Kidney (tissue), 14 donors: ENCODE results near the gene ANKRD31. TPM values are rescaled to one million over a fixed set of nuclear protein-coding genes. Genes with fewer than 3 reads are reported as not detected.
A peak's percentile ranks its signal among the peaks of the same experiment; 100 is the strongest.

ENCODE experiments used
- DNase-seq, 5 donors: peaks; one replicate each; pipeline ENCODE4 v3.0.0-alpha.2; 2013 to 2020
- FAIRE-seq: peaks from 2 replicates; lab custom pipeline; 2012; peaks lifted over from hg19 to GRCh38; lab: Jason Lieb, UNC
- H3K27ac ChIP-seq, 2 donors: one replicate each; pipeline ENCODE4 v1.7.0; 2013; ENCODE audit warnings: low read depth in 2 of 2, low read length in 2 of 2, inconsistent platforms in 1 of 2
- H3K27me3 ChIP-seq: one replicate; pipeline ENCODE4 v1.7.1; 2013; ENCODE audit warnings: low read length, inconsistent platforms; ENCODE audit not compliant: control insufficient read depth, insufficient read depth
- H3K36me3 ChIP-seq, 3 donors: one replicate each; pipeline versions ENCODE4 v1.7.0 to v1.7.1; 2013; ENCODE audit warnings: low read length in 3 of 3, control low read depth in 1 of 3, inconsistent platforms in 1 of 3; ENCODE audit not compliant: insufficient read depth in 3 of 3, control insufficient read depth in 2 of 3
- H3K4me1 ChIP-seq, 3 donors: one replicate each; pipeline versions ENCODE4 v1.7.0 to v1.7.1; 2013; ENCODE audit warnings: low read length in 3 of 3, inconsistent platforms in 1 of 3, low read depth in 1 of 3; ENCODE audit not compliant: control insufficient read depth in 2 of 3, insufficient read depth in 2 of 3
- H3K4me3 ChIP-seq, 3 donors: one replicate each; pipeline versions ENCODE4 v1.7.0 to v1.8.1; 2013; ENCODE audit warnings: low read length in 3 of 3, control low read depth in 1 of 3, inconsistent platforms in 1 of 3
- H3K9ac ChIP-seq, 3 donors: one replicate each; pipeline versions ENCODE4 v1.7.0 to v1.7.1; 2013; ENCODE audit warnings: low read length in 3 of 3, control low read depth in 1 of 3, inconsistent platforms in 1 of 3
- H3K9me3 ChIP-seq, 3 donors: one replicate each; pipeline versions ENCODE4 v1.7.0 to v1.7.1; 2013; ENCODE audit warnings: low read length in 3 of 3, control low read depth in 1 of 3, inconsistent platforms in 1 of 3; ENCODE audit not compliant: control insufficient read depth in 2 of 3, insufficient read depth in 1 of 3
- intact Hi-C: fragments of 100-400 bp; cut with DNase I; formaldehyde crosslinking; loops from one replicate; pipeline ENCODE4 v1.11.1; 2022
- polyA plus RNA-seq: library from polyadenylated mRNA; stranded (reverse); fragments of 350-450 nt; fragmentation: Illumina TruSeq; extraction: RNeasy Lipid Tissue Mini Kit (QIAGEN cat#74804); gene quantifications from one replicate; pipeline ENCODE4 v1.2.3, GENCODE V29; 2014; ENCODE audit warnings: low read depth, low replicate concordance; ENCODE audit not compliant: insufficient read depth
- total RNA-seq: library from RNA; stranded (reverse); fragmentation: NEBNext Ultra II Directional; extraction: Animal tissue kit (Norgen Biotek cat#: 25700); gene quantifications from one replicate; pipeline ENCODE4 v1.2.1, GENCODE V29; 2021
- TF ChIP-seq, protein P1 (sequence below): IDR thresholded peaks from 3 replicates; pipeline ENCODE4 v1.5.1; 2012; ENCODE audit warnings: mild to moderate bottlenecking, moderate library complexity, borderline replicate concordance; ENCODE audit not compliant: insufficient read depth; ENCODE audit errors: extremely low read depth
- donor health status: control.
- donor health status: control.
- donor health status: control.
- donor health status: control.
- donor health status: control.
- donor health status: DM: yes; HTN: yes; CAD: no.
- donor health status: Normal renal cell carcinoma (clear cell type).

Gene ANKRD31
- total and polyA plus RNA-seq, 2 donors from 2014 or later, result 0.17 to 0.38 TPM

DNA sequence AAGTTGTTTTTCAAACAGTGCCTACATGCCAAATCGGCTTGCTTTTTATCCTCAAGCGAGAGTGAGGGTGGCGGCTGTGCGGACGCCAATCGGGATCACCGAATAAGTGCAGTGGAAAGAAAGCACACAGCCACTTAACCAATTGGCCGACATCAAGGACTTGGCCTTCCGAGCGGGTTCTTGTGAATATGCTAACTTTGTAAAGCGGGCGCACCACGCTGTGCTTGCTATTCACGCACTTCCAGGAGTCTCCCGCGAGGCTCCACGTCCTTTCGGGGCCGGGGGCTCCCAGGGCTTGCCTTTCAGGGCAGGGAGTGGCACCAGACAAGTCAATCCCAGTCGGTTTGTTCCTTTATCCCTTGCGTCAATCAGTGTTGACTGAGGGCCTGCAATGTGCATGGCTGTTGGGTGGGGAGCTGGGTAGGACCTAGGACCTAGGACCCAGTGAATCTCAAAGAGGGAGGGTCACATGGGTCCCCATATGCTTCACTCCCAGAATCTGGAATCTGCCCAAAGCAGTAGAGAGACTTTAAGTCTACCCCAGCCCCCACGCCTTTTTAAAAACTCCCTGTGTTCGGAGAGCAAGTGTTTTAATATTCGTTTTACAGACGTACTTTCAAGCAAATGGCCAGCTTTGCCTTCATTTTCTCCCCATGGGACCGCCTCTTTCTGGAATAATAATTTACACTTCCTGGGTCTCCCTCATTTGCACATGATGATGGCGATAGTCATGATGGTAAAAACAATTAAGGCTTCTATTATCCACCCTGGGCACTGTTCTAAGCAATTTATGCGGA is 182.3 kb downstream of the ANKRD31 start:
- DNase-seq, result peak; percentile 55 to 75 (median 71)
- Histone ChIP-seq H3K36me3 (no peaks in the 10 kb centered on the region), H3K27ac (peak overlapping the region; percentile 92 to 93), H3K4me3 (peak overlapping the region; percentile 79 to 80 (median 79)), H3K27me3 (no peaks in the 10 kb centered on the region), H3K9ac (peak overlapping the region; percentile 60 to 95 (median 80)), H3K4me1 (peaks cover 0 to 22% (median 11%) of the 10 kb centered on the region in 3 donors), H3K9me3 (no peaks in the 10 kb centered on the region)
- intact Hi-C loops, result no loop called here
- TF ChIP-seq, protein P1, sequence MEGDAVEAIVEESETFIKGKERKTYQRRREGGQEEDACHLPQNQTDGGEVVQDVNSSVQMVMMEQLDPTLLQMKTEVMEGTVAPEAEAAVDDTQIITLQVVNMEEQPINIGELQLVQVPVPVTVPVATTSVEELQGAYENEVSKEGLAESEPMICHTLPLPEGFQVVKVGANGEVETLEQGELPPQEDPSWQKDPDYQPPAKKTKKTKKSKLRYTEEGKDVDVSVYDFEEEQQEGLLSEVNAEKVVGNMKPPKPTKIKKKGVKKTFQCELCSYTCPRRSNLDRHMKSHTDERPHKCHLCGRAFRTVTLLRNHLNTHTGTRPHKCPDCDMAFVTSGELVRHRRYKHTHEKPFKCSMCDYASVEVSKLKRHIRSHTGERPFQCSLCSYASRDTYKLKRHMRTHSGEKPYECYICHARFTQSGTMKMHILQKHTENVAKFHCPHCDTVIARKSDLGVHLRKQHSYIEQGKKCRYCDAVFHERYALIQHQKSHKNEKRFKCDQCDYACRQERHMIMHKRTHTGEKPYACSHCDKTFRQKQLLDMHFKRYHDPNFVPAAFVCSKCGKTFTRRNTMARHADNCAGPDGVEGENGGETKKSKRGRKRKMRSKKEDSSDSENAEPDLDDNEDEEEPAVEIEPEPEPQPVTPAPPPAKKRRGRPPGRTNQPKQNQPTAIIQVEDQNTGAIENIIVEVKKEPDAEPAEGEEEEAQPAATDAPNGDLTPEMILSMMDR, result no peak
- no peak for FAIRE-seq

DNA sequence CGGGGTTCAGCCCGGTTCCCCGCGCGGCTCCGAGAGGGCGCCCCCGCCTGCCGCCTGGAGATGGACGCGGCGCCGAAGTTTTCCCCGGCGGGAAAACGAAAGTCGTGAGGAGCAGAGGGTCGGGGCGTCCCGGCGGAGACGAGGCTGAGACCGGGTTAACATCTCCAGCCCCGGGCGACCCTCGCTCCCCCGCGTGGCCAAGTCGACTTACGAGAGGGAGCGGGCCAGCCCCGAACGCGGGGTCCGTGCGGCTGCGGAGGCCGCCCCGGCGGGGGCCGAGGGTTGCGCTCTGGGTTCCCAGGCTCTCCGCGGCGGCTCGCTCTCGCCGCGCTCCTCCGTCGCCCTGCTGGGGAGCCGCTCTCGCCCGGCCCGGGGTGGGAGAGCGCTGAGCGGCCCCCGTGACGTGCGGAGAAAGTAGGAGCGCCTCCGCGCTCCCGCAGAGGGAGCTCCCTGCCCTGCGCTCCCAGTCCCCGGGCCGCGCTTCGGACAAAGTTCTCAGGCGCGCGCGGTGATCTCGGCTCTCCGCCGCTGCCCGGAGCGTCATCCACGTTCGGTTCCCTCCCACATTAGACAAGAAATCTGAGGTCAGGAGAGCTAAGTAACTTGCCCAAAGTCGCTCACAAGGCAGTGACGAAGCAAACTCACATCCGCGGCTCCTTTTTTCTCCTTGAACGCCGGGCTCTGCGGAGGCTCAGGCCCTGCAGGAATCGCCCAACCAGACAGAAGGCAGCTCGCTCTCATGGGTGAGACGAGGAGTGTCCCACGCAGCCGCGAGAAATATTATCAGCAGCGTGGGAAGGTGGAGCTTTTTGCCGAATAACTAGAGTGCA is 183.2 kb downstream of the ANKRD31 start:
- Histone ChIP-seq H3K4me1 (peaks cover 0 to 22% (median 11%) of the 10 kb centered on the region in 3 donors), H3K9me3 (no peaks in the 10 kb centered on the region), H3K4me3 (peak overlapping the region; percentile 79 to 80 (median 79)), H3K36me3 (no peaks in the 10 kb centered on the region), H3K9ac (peak overlapping the region; percentile 60 to 95 (median 80)), H3K27me3 (no peaks in the 10 kb centered on the region), H3K27ac (peak overlapping the region; percentile 92 to 93)
- FAIRE-seq (no peak), DNase-seq (peak; percentile 70 to 89 (median 82))
- intact Hi-C loops, result no loop called here
- TF ChIP-seq, protein P1, result peak; percentile 8

DNA sequence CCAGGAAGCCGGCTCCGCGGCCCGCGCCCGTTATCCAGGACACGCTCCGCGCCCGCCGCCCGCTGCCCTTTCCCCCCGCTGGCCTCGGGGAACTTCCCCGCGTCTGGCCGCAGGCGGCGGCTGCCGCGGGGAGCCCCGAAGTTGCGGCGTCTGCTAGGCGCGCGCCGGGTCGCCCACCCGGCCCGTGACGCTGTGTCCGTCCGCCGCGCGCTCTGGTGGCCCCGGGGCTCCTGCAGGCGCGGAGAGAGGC is 183.7 kb downstream of the ANKRD31 start:
- H3K27ac ChIP-seq, result peak overlapping the region; percentile 92 to 93
- intact Hi-C loops, result no loop called here
- peak overlapping the region in 1 of 3 donors; percentile 79 for H3K4me3 ChIP-seq
- H3K36me3 ChIP-seq, result no peaks in the 10 kb centered on the region
- DNase-seq (peak in 1 of 5 donors; percentile 66), FAIRE-seq (no peak)
- H3K9ac ChIP-seq, result peak overlapping the region in 1 of 3 donors; percentile 73
- peaks cover 0 to 25% (median 15%) of the 10 kb centered on the region in 3 donors for H3K4me1 ChIP-seq
- TF ChIP-seq, protein P1, result no peak
- no peaks in the 10 kb centered on the region for H3K9me3 ChIP-seq
- no peaks in the 10 kb centered on the region for H3K27me3 ChIP-seq
